Fibroblast of pulmonary artery (primary cell): Measurements from ENCODE around the gene UBE4A.

Experiments
- DNase-seq: peaks from one replicate; pipeline ENCODE4 v3.0.0-alpha.2; 2010; ENCODE audit warnings: low read depth
- H3K4me3 ChIP-seq: replicated peaks from 2 replicates; pipeline ENCODE4 v1.5.1; 2011; ENCODE audit warnings: low read depth, mild to moderate bottlenecking, control low read depth, low read length, moderate library complexity
- CTCF ChIP-seq: IDR thresholded peaks from 2 replicates; pipeline ENCODE4 v1.5.1; 2011; ENCODE audit warnings: mild to moderate bottlenecking, control low read depth, low read length, inconsistent platforms; ENCODE audit errors: missing control alignments

UBE4A gene

DNA sequence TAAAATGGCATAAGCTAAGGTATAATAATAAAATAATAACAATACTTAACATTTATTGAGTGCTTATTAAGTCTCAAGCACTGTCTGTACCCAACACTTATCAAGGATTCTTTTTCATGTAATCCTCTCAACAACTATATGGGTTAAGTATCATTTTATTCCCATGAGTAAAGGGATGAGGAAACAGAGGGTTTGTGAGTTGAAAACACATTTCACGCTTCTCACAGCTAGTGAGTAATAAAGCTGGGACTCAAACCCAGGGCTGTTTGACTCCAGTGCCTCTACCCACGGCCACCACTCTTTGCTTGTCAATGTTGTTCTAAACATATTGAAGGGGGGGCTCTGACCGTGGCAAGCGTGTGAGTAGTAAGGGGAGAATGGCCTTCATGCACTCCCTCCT is 46.2 kb upstream of the UBE4A start:
- DNase-seq = no peak
- no peak overlapping the region for H3K4me3 ChIP-seq
- TF ChIP-seq CTCF = no peak

DNA sequence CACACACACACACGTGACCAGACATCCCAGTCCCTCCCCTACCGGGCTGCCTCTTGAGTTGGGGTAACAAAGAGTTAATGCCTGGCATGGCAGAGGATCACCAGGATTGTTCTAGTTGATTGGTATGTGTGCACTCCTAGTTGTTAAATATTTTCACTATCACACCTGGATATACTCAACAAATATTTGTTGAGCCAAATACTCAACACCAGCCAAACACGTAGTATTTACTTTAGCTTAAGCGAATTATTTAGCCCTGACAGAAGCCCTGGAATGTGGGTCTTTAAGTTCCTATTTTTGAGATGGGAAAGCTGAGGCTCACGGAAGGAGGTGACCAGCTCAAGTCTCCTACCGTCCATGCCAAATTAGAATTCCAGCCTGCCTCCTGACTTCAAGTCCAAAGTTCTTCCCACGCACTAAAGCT is 44.4 kb upstream of the UBE4A start:
- no peak for DNase-seq
- no peak overlapping the region for H3K4me3 ChIP-seq

DNA sequence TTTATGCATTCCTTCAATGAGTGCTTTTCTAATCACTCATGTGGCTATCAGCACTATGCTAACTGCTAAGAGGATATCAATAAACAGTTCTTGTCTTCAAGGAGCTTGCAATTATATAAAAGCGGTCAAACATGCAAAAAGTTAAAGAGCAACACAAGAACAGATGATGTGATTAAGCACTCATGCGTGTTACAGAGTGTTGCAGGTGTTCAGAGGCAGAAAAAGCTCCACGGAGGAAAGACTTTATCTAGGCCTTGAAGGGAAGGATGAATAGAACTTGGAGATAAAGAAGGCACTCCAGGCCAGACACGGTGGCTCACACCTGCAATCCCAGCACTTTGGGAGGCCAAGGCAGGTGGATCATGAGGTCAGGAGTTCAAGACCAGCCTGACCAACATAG is 41.3 kb upstream of the UBE4A start:
- no peak overlapping the region for H3K4me3 ChIP-seq
- TF ChIP-seq CTCF = no peak
- DNase-seq = no peak

More for the DNA sequence above, 44.4 kb upstream of the UBE4A start:
- TF ChIP-seq CTCF = no peak

- no peak overlapping the region for H3K4me3 ChIP-seq
- TF ChIP-seq CTCF = no peak
- no peak for DNase-seq
Observed at GRCh38 chr11:118318581-118319336, 40.6 kb upstream of the UBE4A start.

GRCh38 chr11:118319337-118319707 is 40.1 kb upstream of the UBE4A start:
- H3K4me3 ChIP-seq = no peak overlapping the region
- TF ChIP-seq CTCF = no peak
- DNase-seq = no peak

DNA sequence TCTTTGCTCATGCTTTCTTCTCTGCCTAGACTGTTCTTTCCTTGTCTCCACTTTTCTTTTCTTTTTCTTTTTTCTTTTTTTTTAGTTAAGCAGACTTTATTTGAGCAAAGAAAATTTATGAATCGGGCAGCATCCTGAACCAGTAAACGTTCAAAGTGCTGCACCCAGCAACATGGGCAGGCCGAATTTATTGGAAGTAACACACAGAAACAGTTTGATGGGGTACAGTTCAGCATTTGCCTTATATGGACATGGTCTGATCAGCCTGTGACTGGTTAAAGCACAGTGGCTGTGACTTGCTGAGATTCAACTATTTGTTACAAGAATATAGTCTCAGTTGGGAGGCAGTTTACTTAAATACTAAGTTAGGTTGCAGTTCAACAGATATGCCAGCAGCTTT is 38.9 kb upstream of the UBE4A start:
- TF ChIP-seq CTCF = no peak
- DNase-seq = no peak
- no peak overlapping the region for H3K4me3 ChIP-seq
